ENCODE results near the gene TVP23A.

TVP23A gene

DNA sequence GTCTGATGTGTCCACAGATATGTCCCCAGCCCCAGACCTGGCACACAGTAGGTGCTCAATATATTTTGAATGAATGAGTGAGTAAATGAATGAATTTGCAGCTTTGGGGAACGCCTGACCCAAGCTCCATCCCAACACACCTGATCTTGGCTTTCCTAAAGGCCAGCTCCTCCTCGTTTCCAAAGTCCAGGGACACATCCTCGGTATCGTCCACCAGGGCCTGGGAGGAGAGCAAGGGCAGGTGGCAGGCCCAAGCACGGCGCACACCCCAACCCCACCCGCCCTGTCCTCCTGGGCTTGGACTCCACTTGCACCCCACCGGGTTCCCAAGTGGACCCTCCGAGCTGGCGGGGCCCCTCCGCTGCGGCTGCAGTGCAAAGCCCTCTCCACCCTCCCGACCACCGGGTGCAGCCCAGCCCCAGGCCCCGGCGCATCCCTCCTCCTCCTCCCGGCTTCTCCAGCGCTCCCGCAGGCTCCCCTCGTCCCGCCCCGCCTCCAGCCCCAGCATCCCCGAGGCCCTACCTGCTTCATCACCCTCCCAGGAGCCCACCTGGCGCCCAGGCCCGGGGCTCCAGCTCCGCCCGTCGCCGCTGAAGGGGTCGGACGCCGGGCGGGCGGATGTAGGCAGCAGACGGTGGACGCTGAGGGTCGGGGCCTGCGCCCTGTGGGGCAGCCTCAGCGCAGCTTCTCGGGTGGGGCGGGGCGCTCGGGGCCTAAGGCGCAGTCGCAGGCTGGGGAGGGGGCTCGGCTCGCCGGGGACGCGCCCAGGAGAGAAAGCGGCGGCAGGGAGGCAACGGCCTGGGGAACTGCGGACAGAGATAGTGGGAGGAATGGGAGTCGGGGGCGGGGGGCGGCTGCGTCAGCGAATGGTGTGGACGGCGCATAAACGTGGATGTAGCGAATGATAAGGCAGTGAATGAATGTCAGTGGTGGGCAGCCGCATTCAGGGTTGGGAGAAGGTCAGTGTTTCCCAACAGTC lies at the start of gene TVP23A:
TVP23A (minus strand) TSS at position 832 of the 979 bp plus-strand sequence; CDS start at position 531, 301 bp downstream.
- DNase-seq, result no peak

DNA sequence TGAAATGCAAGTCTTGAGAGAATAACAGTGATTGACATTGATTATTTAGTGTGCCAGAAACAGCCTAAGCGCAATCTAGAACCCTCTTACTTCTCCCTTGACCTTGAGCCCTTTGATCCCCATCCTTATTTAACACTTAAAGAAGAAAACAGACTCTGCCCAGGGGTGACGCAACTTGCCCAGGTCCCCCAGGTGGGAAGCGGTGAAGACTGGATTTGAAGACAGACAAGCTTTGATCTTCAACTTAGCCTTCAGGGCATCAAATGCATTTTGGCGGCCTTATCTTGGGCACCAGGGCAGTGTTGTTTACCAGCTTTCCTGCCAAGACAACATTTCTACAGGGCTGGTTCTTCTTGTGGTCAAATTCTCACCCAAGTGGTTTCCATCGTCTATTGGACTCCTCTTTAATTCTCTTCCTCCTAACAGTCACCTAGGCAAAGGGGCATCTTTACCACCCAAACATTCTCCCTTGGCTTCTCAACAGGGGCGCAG lies 49.6 kb upstream of the TVP23A start:
- DNase-seq, result no peak

DNA sequence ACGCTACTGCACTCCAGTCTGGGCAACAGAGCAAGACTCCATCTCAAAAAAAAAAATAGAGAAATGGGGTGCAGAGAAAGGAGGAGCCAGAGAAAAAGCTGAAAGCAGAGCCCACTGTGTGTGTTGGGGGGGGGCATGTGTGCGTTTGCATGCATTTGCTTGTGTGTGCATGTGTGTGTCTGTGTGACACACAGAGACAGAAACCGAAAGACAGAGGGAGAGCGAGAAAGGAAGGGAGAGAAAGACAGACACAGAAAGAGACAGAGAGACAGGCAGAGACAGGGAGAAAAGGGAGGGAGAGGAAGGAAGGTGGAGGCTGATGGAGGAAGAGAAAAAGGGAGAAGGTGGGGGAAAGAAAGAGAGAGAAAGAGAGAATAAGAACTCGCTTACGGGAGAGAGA lies 48.6 kb upstream of the TVP23A start:
- DNase-seq, result no peak

DNA sequence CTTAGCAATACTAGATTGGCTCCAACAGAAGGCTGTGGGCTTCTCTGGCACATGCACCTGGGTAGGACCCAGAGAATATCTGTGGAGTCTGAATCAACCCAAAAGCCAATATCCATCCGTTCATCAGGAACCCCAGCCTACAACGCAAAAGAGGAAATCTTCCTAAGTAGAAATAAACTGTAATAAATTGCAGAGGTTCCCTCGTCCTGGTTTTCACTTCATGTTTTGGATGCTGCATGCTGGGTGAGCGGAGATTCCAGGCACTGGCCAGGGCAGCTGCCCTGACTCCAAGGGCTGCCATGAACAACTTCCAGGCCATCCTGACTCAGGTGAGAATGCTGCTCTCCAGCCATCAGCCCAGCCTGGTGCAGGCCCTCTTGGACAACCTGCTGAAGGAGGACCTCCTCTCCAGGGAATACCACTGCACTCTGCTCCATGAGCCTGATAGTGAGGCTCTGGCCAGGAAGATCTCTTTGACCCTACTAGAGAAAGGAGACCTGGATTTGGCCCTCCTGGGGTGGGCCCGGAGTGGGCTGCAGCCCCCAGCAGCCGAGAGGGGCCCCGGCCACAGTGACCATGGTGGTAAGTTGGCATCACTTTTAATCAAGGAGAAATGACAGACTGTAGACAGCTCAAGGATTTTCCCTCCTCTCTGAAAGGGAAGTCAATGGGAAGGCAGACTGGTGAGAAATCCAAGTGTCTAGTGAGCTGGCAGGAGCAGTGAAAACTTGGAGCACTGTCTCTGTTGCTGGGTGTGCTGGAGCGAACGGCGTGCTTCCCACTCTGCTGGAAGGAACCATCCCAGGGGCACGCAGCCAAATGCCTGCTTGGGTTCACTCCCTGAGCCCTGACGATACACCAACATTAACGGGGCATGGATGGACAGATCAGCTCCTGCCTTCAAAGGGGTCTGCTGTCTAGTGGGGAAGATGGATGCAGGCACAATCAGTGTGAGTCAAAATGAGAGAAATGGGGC lies 47.7 kb upstream of the TVP23A start:
- no peak for DNase-seq

DNA sequence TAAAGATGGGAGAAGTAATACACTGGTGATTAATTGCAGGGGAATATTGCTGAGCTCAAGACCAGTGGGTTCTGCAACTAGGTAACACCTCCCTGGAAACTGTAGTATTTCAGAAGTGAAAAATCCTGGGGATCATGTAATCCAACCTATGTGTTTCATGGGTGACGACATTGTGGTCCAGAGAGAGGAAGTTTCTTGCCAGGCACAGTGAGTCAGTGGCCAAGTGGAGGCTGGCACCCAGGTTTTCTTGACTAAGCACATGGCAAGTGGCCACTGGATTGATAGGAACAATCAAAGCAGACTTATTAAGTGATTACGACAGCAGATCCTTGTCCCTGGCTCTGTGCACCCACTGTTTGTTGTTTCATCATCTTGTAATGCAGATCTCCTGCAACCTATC lies 43.8 kb upstream of the TVP23A start:
- DNase-seq, result no peak

DNA sequence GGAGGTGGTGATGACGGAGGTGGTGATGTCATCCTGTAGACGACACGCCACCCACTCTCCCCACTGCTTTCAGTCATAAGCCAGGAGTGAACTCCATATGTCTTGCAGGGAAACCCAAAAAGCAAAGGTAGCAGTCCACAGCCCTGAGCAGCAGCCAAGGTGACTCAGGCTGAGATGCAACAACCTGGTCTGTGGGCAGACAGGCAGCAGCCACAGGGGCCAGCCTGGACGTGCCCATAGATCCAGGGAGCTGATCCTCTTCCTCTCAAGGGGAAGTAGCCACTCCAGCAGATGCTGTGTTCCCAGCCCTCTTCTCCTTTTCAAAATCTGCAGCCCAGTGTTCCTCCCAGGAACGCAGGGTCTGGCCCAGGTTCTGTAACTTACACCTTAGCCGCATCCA lies 41.1 kb upstream of the TVP23A start:
- DNase-seq, result no peak

DNA sequence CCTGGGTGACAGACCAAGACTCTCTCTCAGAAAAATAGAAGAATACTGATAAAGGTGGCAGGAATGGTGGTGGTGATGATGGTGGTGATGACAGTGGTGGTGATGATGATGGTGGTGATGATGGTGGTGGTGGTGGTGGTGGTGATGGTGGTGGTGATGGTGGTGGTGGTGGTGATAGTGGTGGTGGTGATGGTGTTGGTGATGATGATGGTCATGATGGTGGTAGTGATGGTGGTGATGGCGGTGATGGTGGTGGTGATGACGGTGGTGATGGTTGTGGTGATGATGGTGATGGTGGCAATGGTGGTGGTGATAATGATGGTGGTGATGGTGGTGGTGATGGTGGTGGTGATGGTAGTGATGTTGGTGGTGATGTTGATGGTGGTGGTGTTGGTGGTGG lies 40.4 kb upstream of the TVP23A start:
- no peak for DNase-seq

DNA sequence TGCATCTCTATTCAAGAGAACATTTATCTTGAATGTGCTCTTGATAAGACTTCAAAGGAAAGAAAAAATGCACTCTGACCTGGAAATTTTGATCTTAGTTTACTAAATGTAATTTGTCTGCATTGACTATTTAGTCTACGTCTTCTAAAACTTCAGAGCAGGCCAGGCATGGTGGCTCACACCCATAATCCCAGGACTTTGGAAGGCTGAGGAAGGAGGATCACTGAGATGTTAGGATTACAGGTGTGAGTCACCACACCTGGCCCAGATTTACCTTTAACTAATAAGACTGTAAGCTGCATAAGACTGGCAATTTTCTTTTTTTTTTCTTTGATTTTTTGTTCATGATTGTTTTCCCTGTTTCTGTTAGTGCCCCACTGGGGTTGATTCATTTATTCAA lies 39.6 kb upstream of the TVP23A start:
- no peak for DNase-seq

DNA sequence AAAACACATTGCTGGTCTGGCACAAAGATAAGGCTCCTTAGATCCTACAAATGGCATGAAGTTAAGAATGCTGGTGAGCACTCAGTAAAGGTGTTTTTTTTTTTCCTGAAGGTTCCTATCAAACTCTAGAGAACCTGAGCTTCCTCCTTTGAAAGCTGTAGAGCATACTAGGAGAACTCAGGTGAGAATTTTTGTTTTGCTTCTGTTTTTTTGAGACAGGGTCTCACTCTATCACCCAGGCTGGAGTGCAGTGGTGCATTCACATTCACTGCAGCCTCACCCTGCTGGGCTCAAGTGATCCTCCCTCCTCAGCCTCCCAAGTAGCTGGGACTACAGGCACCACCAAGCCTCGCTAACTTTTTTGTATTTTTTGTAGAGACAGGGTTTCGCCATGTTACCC lies 37.4 kb upstream of the TVP23A start:
- DNase-seq, result no peak

DNA sequence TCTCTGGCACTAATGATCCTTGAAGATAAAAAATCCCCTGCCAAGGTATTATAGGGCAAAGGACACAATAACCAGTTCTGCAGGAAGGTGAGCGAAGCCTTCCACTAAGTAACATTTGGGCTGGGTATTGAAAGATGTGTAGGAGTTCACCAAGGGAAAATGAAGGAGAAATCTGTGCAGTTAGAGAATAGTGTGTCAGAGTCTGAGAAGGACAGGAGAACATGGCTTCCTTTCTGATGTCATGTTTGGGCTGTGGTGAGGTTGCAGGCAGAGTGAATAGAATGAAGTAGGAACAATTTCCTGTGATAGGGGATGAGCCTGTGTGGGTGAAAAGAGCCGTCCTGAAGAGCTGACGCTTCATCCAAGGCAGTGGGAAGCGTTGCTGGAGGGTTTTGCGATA lies 34.4 kb upstream of the TVP23A start:
- no peak for DNase-seq

DNA sequence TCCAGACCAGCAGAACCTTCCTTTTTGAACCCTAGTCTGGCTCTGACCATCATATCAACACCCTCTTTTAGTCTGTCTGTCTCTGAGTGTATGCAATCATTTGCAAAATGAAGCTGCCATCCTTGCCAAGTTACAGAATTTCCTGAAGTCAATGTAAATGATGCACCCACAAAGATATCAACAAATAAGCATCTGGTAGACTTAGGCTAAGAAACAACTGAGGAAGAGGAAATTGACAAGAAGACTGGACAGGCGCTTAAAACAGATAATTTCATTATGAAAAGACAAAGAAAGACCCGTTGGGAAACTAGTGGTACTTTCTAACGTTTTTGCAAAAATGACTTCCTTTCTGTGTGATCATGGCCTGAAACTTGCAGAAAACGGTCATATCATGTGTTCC lies 33.7 kb upstream of the TVP23A start:
- DNase-seq, result no peak

DNA sequence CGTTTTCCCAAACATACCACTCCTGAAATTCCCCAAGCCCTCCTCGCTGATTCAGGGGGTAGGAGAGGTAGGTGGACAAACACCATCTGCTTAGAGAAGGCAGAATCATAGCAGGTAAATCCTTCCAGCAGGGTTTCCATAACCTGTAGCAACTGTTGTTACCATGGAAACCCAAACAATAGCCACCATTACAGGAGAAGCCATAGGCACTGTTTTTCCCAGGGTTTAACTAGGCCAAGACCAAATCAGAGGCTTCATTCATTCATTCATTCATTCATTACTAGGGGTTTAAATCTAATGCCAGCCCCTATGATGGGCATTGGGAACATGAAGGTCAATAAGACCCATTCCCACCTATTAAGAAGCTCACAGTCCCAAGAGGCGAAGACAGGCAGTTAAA lies 32.9 kb upstream of the TVP23A start:
- DNase-seq, result no peak

DNA sequence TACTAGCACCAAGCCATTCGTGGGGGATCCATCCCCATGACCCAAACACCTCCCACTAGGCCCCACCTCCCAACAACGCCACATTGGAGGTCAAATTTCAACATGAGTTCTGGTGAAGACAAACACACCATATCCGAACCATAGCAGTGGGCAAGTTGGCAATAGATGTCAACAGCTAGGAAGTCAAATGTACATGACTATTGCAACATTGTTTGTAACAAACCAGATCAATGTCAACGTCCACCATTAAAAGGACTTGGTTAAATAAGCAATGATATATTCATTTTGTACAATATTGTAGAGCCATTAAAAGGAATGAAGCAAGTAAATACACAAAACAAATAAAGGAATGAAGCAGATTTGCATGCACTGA lies 31.9 kb upstream of the TVP23A start:
- no peak for DNase-seq

DNA sequence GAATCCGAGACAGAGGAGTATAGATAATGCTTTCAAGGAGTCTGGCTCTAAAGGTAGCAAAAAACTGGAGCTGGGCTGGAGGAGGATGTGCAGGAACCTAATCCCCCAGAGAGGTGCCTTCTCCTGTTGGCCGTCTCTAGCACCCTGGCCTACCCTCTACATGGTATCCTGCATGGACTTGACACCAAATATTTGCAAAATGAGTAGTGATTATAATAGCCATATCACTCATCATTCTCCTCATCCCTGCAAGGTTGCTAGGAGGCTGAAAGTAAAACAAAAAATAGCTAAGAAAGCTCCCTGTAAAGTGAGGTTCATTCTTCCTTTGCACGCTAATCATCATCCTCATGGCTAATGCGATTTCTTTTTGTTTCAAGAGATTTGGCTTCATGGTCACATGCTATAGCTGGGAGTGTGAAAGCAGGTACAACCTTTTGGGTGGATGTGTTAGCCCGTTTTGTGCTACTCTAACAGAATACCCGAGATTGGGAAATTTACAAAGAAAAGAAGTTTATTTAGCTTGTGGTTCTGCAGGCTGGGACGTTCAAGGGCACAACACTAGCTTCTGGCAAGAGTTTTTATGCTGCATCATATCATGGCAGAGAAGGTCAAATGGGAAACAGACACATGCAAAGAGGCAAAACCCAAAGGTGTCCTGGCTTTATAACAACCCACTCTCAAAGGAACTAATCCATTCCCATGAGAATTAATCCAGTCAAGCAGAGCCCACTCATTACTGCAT lies 31.3 kb upstream of the TVP23A start:
- DNase-seq, result no peak

DNA sequence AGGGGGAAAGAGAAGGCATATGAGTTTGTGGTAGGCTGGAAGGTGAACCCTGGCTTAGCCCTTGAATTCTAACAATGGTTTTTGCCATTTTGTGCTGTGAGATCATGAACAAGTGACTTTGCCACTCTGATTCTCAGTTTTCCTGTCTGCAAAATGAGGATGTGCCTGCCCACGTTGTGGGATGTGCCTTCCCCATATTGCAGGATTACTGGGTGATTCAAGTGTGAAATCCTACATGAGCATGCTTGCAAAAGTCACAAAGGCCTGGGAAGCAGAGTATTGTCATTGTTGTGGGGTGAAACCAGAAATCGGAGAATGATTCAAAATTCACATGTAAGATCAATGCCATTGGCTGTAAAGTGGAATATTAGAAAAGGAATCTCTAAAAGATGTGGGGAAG lies 28.6 kb upstream of the TVP23A start:
- DNase-seq, result no peak

DNA sequence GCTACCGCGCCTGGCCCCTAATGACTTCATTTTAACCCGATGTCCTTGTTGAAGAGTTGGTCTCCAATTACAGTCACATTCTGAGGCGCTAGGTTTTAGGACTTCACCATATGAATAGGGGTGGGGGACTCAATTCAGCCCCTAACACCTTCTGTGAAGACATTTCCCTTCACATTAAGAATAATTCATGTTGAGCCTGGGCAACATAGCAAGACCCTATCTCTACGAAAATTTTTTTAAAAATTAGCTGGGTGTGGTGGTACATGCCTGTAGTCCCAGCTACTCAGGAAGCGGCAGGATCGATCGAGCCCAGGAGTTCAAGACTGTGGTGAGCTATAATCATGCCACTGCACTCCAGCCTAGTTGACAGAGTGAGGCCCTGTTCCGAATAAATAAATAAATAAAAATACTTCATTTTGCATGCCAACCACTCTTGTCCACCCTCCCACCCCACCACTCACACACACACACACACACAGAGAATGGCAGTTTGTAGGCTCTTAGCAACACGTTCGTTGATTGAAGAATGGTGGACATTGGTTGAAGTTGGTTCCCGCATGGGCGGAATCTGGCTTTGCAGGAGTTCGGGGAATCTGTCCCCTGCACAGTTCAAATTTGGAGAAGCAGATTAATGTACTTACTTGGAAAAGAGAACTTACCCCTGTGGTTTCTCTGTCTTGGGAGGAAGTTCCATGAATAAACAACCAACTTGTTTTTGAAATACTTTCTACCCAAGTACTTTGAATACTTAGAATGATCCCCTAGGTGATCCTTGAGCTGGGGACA lies 27.8 kb upstream of the TVP23A start:
- no peak for DNase-seq

DNA sequence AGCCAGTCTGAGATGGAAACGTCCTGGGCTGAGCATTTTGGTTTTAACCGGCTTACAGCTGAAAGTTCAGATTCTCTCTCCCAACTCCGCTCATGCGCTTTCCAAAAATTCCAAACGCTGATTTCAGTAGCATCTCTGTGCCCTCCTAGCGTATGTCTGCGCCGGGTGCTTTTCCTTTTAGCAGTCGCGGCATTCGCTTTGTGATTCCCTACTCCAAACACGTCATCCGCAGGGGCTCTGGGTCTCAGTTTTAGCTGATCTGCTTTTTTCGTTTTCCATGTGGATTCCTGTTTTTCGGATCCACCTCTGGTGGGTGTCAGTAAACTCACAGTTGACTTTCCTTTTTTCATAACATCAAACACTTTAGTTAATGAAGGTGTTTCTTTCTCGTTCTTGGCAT lies 22.1 kb upstream of the TVP23A start:
- no peak for DNase-seq

DNA sequence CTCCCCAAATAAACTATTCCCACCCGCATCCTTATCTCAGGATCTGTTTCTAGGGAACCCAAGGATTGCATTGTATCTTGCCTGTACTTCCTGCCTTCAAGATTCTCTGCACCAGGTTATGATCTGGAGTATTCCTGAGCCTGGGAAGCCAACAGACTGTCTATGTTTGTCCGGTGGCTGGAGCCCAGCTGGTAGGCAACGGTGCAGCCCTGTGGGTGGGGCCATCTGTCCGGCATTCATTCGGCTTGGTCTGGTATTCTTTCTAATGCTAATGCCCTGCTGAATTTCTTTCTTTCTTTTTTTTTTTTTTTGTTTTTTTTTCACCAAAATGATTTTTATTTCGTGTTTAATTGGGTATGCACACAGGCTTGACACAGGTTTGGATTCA lies 20.7 kb upstream of the TVP23A start:
- DNase-seq, result no peak

DNA sequence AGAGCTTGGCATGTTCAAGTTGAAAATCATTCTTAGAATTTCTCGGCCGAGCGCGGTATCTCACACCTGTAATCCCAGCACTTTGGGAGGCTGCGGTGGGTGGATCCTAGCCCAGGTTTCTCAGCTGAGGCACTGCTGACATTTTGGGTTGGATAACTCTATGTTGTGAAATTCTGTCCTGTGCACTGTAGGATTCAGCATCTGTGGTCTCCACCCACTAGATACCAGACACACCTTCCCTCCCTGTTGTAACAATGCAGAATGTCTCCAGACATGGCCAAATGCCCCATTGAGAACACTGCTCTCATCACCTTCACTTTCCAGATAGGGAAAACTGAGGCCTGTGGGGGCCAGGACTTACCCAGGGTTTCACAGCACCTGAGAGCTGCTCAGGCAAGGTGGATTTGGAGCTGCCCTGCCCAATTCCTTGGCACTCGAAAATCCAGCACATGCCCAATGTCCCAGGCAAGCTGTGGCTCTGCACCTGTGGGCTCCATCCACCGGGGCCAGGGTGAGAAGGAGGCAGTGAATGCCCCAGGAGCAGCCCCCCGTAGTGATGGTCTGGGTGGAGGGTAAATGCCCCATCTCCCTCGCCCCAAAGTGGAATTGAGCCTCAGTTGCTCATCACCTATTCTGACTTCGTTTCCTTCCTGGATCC lies 20.2 kb upstream of the TVP23A start:
- no peak for DNase-seq

DNA sequence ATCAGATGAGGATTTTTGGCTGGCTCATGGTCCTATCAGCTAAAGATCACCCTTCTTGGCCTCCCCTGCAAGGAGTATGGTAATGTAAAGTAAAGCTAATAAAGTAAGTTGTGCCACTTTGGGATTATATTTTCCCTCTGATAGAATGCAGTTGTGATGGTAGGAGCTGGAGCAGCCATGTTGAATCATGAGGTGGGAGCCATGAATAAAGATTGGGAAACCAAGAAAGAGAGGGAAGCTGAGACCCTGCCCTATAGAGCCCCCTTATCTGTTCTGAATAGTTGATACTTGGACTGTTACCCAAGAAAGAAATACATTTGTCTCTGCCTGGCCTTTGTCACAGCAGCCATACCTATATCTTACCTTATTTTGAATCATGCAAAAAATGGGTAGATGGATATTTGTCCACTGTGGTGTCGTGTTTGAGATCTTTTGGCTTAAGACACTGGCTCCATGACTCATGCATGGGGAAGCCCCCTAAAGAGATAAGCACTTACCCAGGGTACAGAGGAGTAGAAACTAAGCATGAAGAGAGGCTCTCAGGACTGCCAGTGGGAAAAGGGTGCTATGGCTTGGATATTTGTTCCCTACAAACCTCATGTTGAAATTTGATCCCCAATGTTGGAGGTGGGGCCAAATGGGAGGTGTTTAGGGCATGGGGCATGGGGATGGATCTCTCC lies 17.7 kb upstream of the TVP23A start:
- no peak for DNase-seq

All from DMS 273 treated with DMSO at 0.1 percent for 48 hours (cell line).